HG03159 (cell line): Measurements from ENCODE around the gene WDR83.
"Not testable (repeated sequence)": the region's sequence is repeated elsewhere in the genome, so short reads cannot be mapped to it uniquely, and the experiment has no call there.

Source experiments
- ATAC-seq: cut with Tn5 transposase; IDR thresholded peaks from one replicate; pipeline ENCODE4 v1.9.1; 2021; ENCODE audit warnings: mild to moderate bottlenecking, moderate library complexity; ENCODE audit not compliant: unreplicated experiment

WDR83 gene

GRCh38 chr19:12711187-12711586 lies 44.6 kb downstream of the WDR83 start:
- ATAC-seq: no peak

GRCh38 chr19:12712077-12712476 lies 45.5 kb downstream of the WDR83 start:
- not testable (repeated sequence) for ATAC-seq

DNA sequence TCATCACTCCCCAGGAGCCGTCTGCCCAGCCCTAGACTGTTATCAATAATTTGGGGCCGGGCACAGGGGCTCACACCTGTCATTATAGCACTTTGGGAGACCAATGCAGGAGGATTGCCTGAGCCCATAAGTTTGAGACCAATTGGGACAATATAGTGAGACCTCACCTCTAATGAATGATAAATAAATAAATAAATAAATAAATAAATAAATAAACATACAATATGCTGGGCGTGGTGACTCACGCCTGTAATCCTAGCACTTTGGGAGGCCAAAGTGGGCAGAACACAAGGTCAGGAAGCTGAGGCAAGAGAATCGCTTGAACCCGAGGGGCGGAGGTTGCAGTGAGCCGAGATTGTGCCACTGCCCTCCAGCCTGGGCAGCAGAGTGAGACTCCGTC lies 46.7 kb downstream of the WDR83 start:
- not testable (repeated sequence) for ATAC-seq

GRCh38 chr19:12715102-12715501 lies 48.5 kb downstream of the WDR83 start:
- ATAC-seq: no peak

- ATAC-seq: no peak
These were observed 49.3 kb downstream of the WDR83 start for GRCh38 chr19:12715929-12716328.

GRCh38 chr19:12720296-12720695 lies 53.7 kb downstream of the WDR83 start:
- ATAC-seq: no peak

DNA sequence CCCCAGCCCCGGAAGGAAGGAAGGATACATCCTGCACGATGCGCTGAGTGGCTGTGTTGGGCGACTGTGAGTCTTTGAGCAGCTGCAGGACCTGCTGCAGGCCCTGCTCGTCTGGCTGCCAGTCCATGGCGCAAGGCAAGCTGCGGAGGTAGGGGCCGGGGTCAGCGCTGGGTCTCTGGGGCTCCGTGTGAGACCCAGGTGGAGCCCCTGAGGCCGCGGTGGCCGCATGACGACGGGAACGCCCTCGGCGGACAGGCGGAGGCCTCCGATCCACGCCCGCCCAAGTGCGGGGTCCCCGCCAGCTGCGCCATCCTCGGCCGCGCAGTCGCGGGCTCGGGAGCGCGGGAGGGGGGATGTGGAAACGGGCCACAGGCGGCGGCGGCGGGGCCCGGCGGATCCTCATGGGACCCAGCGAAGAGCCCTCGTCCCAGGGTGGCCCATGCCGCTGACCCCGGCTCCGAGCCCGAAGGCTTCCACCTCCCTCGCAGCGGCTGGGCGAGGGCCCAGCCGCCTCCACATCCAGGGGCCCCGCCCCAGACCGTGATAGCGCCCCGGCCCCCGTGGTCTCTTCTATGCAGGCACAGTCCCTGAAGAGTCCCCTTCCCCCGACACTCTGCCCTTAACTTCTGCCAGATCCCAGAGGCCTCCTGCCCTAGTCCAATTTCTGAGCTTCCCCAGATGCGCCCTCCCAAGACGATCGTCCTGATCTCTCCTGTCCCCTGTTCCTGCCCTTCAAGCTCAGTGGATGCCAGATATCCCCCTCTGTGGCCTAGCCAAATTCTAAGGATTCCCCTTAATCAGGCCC lies 54.4 kb downstream of the WDR83 start:
- no peak for ATAC-seq

DNA sequence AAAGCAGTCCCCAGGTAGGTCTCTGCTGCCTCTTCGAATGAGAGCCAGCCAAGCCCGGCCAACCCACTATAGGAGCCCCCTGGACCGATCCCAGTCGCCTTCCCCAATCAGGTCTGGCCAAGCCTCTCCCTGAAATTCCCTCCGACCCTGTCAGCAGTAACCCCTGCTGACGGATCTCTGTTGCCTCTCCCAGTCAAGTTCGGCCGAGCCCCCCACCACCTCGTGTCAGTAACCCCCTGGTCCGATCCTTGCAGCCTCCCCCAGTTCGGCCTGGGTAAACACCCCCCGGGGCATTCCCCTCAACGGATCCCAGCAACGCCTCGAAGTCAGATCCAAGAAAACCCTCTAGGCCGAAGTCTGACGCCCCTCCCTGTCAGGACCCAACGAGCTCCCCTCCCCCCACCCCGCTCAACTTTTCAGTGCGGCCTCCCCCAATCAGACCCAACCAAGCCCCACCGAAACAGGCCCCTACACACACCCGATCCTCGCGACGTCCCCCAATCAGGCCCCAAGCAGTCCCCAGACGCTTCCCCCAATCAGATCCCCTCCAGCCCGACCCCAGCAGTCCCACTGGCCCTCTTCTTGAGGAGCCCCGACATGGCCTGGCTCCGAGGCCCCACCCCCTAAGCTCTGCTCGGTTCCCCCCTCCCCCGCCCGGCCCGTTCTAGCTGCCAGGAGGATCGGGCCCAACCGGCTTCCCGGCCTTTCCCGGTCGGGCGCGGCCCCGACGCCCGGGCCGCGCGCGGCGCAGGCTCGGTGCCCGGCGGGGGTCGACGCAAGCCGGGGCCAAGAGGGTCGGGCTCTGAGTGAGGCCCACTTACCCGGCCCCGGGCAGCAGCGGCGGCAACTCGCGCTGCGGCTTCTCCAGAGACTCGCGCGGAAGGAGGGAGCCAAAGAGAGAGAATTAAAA lies 55.3 kb downstream of the WDR83 start:
- ATAC-seq: peak; percentile 29

DNA sequence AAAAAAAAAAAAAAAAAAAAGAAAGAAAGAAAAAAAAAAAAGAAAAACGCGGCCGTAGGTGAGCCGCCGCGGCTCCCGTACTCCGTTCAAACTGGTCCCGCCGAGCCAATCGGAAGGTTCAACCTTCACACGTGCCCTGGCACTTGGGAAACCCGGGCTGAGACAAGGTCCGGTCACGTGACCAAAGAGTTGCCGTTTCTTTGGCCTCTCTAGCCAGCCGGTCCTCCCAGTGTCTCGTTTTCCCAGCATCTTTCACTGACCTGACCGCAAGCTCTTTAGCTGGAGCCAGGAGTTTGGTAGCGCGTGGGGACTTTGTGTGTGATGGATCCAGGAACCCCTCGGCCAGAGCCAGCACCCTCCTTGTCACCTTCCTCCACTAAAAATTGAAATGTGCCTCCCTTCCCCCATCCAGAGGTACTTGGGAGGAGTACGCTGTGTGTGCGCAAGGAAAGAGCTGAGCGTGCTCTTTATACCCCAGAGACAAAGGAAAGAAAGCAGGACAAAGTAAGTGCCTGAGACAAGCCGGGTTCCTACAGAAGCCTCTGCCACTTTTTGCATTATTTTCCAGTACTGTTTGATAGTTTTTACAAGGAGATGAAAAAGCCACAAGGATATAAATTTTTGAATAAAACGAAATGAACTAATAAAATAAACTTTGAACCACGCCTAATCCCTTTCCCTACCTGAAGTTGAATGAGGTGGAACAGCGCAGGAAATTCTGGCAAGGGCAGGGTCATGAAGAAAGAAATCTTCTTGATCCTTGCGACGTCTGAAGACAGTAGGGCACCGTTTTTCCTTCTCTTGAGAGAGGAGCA lies 56.2 kb downstream of the WDR83 start:
- peak; percentile 81 for ATAC-seq

DNA sequence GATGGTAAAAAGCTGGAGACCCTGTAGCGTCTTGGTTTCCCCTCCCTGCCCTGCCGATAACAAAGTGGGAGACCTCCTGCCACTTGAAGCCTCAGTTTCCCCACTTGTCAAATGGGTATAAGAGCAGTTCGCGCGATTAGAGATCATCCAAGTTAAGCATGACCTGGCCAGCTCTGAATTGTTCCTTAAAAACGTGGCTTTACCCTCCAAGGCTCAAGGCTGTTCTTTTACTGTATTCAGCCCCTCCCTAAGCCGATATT lies 56.7 kb downstream of the WDR83 start:
- no peak for ATAC-seq

GRCh38 chr19:12723641-12724426 lies 57.2 kb downstream of the WDR83 start, which contains the start of gene TNPO2:
TNPO2 (minus strand) TSS chr19:12723932; CDS start chr19:12720977, 2,955 bp downstream.
- no peak for ATAC-seq
